Stimulated activated memory B cell treated with anti-CD40 and anti-IgM and Interleukin-4, amounts not matched to agents 10 μg/mL and 1 μg/mL and 100 μg/mL, for 72 hours (primary cell): Measurements from ENCODE around the gene G6PC1.
A peak's percentile ranks its signal among the peaks of the same experiment; 100 is the strongest.
"Not testable (repeated sequence)": the region's sequence is repeated elsewhere in the genome, so short reads cannot be mapped to it uniquely, and the experiment has no call there.

ENCODE experiments used
- ATAC-seq: fragments of 150-1000 bp; cut with Tn5 transposase; 2 replicates; pipeline ENCODE4 v1.10.0; 2021
- H3K27ac Mint-ChIP-seq: one replicate; pipeline ENCODE4 v1.8.0; 2022; ENCODE audit warnings: mild to moderate bottlenecking, mixed read lengths
- H3K27me3 Mint-ChIP-seq: one replicate; pipeline ENCODE4 v1.8.0; 2022; ENCODE audit warnings: mixed read lengths
- H3K36me3 Mint-ChIP-seq: one replicate; pipeline ENCODE4 v1.8.0; 2022; ENCODE audit warnings: mixed read lengths
- H3K4me1 Mint-ChIP-seq: one replicate; pipeline ENCODE4 v1.8.0; 2022; ENCODE audit warnings: mixed read lengths
- H3K4me3 Mint-ChIP-seq: one replicate; pipeline ENCODE4 v1.8.0; 2022; ENCODE audit warnings: mild to moderate bottlenecking, moderate library complexity, mixed read lengths
- H3K9me3 Mint-ChIP-seq: one replicate; pipeline ENCODE4 v1.8.0; 2022; ENCODE audit warnings: mixed read lengths

G6PC1 gene

DNA sequence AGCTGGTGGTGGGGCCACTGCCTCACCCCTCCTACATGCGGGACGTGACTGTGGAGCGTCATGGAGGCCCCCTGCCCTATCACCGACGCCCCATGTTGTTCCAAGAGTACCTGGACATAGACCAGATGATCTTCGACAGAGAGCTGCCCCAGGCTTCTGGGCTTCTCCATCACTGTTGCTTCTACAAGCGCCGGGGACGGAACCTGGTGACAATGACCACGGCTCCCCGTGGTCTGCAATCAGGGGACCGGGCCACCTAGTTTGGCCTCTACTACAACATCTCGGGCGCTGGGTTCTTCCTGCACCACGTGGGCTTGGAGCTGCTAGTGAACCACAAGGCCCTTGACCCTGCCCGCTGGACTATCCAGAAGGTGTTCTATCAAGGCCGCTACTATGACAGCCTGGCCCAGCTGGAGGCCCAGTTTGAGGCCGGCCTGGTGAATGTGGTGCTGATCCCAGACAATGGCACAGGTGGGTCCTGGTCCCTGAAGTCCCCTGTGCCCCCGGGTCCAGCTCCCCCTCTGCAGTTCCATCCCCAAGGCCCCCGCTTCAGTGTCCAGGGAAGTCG lies 32.8 kb upstream of the G6PC1 start:
- H3K4me1 Mint-ChIP-seq, ATAC-seq, H3K4me3 Mint-ChIP-seq, H3K9me3 Mint-ChIP-seq, H3K36me3 Mint-ChIP-seq, H3K27ac Mint-ChIP-seq: not testable (repeated sequence)
- H3K27me3 Mint-ChIP-seq: peaks cover 52% of the 10 kb centered on the region

DNA sequence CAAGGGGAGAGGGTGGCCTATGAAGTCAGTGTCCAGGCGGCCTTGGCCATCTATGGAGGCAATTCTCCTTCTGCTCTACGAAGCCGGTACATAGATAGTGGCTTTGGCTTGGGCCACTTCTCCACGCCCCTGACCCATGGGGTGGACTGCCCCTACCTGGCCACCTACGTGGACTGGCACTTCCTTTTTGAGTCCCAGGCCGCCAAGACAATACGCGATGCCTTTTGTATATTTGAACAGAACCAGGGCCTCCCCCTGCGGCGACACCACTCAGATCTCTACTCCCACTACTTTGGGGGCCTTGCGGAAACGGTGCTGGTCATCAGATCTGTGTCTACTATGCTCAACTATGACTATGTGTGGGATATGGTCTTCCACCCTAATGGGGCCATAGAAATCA lies 32.3 kb upstream of the G6PC1 start:
- peaks cover 3% of the 10 kb centered on the region for H3K9me3 Mint-ChIP-seq
- no peaks in the 10 kb centered on the region for H3K36me3 Mint-ChIP-seq
- no peak for ATAC-seq
- H3K4me3 Mint-ChIP-seq: no peak overlapping the region
- H3K27me3 Mint-ChIP-seq: peaks cover 55% of the 10 kb centered on the region
- no peak overlapping the region for H3K27ac Mint-ChIP-seq
- no peaks in the 10 kb centered on the region for H3K4me1 Mint-ChIP-seq

DNA sequence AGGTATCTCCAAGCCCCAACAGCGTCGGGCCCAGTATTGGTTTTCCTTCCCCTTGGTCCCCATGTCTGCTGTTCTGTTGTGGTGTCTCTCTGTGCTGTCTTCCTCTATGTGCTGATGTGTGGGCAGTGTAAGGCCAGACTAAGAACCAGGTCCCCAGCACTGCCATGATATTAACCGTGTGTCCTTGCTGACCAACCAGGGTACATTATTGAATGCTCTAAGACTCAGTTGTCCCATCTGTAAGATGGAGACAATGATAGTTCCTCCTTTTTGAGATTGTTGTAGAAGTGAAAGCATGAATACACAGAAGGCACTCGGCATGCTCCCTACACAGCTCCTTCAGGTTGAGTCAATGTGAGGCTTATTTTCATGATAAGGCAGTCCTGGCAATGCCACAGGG lies 29.0 kb upstream of the G6PC1 start:
- H3K27me3 Mint-ChIP-seq: peaks cover 48% of the 10 kb centered on the region
- no peak overlapping the region for H3K4me3 Mint-ChIP-seq
- peaks cover 3% of the 10 kb centered on the region for H3K9me3 Mint-ChIP-seq

DNA sequence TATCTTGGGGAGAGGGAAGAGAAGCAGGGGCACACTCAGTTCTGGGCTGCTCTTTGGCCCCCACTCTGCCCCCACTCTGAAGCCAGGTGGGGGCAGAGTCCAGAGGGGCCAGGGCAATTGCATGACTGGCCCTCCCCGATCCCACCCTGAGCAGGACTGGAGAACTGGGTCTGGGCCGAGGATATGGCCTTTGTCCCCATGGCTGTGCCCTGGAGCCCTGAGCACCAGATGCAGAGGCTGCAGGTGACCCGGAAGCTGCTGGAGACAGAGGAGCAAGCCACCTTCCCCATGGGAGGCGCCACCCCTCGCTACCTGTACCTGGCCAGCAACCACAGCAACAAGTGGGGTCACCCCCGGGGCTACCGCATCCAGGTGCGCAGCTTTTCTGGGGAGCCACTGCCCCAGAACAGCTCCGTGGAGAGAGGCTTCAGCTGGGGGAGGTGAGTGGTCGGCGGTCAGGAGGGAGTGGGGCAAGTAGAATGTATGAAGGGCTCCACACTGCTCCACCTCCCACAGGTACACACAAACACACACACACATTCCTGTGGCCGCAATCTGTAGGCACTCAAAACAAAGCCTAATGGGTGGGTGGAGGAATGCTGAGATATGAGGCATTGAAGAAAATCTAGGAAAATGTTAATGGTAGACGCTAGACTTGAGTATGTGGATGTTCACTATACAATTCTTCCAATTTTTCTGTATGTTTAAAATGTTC lies 28.2 kb upstream of the G6PC1 start:
- Mint-ChIP-seq H3K27ac (no peak overlapping the region), H3K36me3 (no peaks in the 10 kb centered on the region), H3K27me3 (peaks cover 52% of the 10 kb centered on the region), H3K9me3 (peaks cover 3% of the 10 kb centered on the region), H3K4me1 (no peaks in the 10 kb centered on the region), H3K4me3 (no peak overlapping the region)
- no peak for ATAC-seq

More for the DNA sequence above, 29.0 kb upstream of the G6PC1 start:
- Mint-ChIP-seq H3K36me3 (no peaks in the 10 kb centered on the region), H3K27ac (no peak overlapping the region), H3K4me1 (no peaks in the 10 kb centered on the region)
- no peak for ATAC-seq

DNA sequence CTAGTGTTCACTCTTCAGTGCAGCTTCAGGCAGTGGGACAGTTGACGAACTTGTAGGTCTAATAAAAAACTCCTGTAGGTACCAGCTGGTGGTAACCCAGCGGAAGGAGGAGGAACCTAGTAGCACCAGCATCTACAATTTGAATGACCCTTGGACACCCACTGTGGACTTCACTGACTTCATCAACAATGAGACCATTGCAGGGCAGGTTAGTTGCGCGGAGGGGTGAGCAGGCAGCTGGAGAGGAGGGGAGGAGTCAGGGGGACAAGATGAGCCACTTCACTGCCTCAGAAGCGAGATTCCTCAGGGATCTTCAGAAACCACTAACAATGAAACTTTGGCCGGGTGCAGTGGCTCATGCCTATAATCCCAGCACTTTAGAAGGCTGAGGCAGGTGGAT lies 27.3 kb upstream of the G6PC1 start:
- Mint-ChIP-seq H3K4me3 (no peak overlapping the region), H3K36me3 (no peaks in the 10 kb centered on the region), H3K27me3 (peaks cover 61% of the 10 kb centered on the region), H3K27ac (no peak overlapping the region), H3K9me3 (peaks cover 3% of the 10 kb centered on the region), H3K4me1 (no peaks in the 10 kb centered on the region)
- ATAC-seq: no peak

DNA sequence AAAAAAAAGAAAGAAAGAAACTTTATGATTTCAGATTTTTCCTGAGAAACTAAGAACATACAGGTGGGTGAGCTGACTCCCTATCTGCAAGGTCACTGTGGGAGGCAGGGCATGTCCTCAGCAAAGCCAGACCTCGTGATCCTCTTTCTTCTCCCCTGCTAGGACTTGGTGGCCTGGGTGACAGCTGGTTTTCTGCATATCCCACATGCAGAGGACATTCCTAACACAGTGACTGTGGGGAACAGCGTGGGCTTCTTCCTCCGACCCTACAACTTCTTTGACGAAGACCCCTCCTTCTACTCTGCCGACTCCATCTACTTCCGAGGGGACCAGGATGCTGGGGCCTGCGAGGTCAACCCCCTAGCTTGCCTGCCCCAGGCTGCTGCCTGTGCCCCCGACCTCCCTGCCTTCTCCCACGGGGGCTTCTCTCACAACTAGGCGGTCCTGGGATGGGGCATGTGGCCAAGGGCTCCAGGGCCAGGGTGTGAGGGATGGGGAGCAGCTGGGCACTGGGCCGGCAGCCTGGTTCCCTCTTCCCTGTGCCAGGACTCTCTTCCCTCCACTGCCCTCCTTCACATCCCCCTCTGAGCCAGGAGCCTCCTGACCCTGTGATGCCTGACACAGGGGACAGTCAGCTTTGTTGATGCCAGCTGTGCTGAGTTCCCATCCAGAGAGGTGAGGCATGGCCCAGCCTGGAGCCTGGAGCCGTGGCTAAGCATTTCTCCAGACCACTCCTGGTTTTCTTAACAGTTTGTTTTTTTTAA lies 26.5 kb upstream of the G6PC1 start:
- H3K27ac Mint-ChIP-seq, H3K4me3 Mint-ChIP-seq, H3K9me3 Mint-ChIP-seq, H3K36me3 Mint-ChIP-seq, H3K4me1 Mint-ChIP-seq: not testable (repeated sequence)
- peak; percentile 16 for ATAC-seq
- H3K27me3 Mint-ChIP-seq: peaks cover 69% of the 10 kb centered on the region

DNA sequence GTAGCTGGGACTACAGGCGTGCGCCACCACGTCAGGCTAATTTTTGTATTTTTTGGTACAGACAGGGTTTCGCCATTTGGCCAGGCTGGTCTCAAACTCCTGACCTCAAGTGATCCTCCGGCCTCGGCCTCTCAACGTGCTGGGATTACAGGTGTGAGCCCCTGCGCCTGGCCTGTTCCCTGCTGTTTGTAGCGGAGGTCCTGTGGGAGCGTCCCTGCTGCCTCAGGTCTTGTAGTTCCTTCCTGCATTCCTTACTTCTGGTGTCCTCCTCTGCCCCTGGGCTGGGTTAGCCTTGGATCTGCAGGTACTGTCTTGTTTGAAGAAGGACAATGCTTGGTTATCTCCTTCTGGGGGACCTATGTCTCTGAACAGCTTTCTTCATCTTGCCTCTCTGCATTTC lies 23.6 kb upstream of the G6PC1 start:
- Mint-ChIP-seq H3K27ac (no peak overlapping the region), H3K36me3 (no peaks in the 10 kb centered on the region), H3K9me3 (no peaks in the 10 kb centered on the region), H3K27me3 (peaks cover 76% of the 10 kb centered on the region), H3K4me3 (no peak overlapping the region), H3K4me1 (no peaks in the 10 kb centered on the region)
- no peak for ATAC-seq

DNA sequence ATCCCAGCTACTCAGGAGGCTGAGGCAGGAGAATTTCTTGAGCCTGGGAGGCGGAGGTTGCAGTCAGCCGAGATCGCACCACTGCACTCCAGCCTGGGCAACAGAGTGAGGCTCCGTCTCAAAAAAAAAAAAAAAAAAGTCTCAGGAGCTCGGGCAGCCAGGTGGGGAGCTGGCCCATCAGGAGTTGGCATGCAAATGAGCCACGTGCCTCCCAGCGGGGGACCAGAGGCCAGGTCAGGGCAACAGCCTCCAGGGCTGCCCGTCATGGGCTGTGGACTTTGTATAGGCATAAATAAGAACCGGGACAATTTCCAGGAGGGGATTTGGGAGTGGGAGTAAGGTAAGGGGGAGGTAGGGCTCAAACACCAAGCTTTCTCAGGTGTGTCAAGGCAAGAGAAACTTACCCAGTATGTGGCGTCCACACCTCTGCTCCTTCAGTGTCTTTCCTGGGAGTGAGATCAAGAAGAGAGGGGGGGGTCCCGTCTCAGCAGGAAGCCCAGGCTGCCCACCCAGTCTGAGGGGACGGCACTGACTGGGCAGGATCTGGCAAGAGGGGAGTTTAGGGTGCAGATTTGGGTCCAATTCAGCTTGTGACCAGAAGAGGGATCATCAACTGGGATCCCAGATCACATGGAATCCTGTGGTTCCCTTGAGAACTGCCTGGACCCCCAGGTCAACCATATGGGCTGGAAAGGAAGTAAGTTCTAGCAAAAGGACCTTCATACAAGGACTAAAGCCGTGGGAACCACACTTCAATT lies 22.3 kb upstream of the G6PC1 start:
- peaks cover 68% of the 10 kb centered on the region for H3K27me3 Mint-ChIP-seq
- H3K36me3 Mint-ChIP-seq: no peaks in the 10 kb centered on the region
- H3K4me1 Mint-ChIP-seq: no peaks in the 10 kb centered on the region
- ATAC-seq: no peak
- H3K9me3 Mint-ChIP-seq: no peaks in the 10 kb centered on the region
- no peak overlapping the region for H3K27ac Mint-ChIP-seq
- H3K4me3 Mint-ChIP-seq: no peak overlapping the region

DNA sequence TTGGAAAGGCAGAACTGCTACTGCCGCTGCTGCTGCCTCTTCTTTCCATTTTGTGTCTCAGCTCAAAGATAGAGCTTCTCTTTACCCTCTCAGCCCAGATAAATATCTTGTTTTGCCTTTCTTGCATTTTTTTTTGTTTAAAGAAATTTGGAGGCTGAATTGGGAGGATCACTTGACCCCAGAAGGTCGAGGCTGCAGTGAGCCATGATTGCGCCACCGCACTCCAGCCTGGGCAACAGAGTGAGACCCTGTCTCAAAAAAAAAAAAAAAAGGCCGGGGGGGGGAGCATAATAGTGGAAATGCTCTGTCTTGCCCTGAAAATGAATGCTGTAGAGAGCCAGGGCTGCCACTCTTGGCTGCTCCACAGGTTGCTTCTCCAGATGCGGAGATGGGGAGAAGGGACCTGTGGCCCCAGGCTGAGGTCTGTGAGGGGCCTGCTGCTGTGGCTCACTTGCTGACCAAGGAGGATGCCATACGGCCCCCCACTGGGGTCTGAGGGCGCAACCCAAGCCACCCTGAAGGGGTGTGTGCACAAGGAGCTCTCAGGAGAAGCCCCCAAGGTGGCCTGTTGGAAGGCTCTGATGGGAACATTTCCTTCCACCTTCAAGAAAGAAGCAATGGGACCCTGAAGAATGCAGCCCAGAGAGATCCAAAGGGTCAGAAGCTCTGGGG lies 21.5 kb upstream of the G6PC1 start:
- H3K27ac Mint-ChIP-seq: no peak overlapping the region
- no peak overlapping the region for H3K4me3 Mint-ChIP-seq
- no peaks in the 10 kb centered on the region for H3K4me1 Mint-ChIP-seq
- no peaks in the 10 kb centered on the region for H3K9me3 Mint-ChIP-seq
- ATAC-seq: no peak
- H3K27me3 Mint-ChIP-seq: peaks cover 62% of the 10 kb centered on the region
- no peaks in the 10 kb centered on the region for H3K36me3 Mint-ChIP-seq

DNA sequence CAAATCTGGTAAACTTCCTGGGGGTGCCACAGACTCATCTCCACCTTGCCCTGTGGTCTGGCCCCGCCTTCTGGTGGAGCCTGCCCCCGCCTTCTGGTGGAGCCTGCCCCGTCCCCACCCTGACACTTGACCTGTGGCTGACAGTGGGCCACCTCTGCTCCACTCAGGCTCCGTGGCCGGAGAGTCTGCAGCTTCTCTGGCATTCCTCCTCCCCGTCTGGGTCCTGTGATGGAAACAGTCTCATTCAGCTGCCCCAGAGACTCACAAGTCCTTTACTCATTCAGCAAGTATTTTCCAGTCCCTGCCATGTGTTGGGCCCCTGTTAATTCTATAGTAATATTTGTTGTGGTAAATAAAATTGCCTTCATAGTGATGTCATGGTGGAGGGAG lies 21.0 kb upstream of the G6PC1 start:
- H3K27me3 Mint-ChIP-seq: peaks cover 57% of the 10 kb centered on the region
- ATAC-seq: no peak
- H3K27ac Mint-ChIP-seq: no peak overlapping the region
- no peak overlapping the region for H3K4me3 Mint-ChIP-seq
- H3K9me3 Mint-ChIP-seq: no peaks in the 10 kb centered on the region
- no peaks in the 10 kb centered on the region for H3K4me1 Mint-ChIP-seq
- H3K36me3 Mint-ChIP-seq: no peaks in the 10 kb centered on the region

DNA sequence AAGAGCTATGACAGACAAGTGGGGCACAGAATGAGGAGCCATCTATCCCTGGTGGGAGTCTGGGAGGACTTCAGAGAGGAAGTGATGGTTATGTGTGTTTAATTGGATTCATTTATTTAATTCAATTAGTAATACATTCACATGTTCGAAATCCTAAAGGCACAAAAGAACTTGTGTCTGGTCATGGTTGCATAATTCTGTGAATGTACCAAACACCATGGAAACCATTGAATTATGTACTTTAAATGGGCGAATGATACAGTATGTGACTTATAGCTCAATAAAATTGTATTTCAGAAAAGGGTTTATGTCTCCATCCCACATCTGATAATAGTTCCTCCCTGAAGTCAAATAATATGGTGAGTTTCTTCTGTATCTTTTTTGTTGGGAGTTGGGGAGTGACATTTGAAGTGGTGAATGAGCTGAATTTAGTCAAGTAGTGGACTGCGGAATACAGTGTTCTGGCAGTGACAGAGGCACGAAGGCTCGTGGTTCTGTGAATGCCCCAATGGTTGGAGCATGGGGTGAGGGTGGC lies 19.8 kb upstream of the G6PC1 start:
- peaks cover 46% of the 10 kb centered on the region for H3K27me3 Mint-ChIP-seq
- H3K4me1 Mint-ChIP-seq: no peaks in the 10 kb centered on the region
- no peak overlapping the region for H3K27ac Mint-ChIP-seq
- no peaks in the 10 kb centered on the region for H3K36me3 Mint-ChIP-seq
- no peak for ATAC-seq
- no peak overlapping the region for H3K4me3 Mint-ChIP-seq
- H3K9me3 Mint-ChIP-seq: no peaks in the 10 kb centered on the region

DNA sequence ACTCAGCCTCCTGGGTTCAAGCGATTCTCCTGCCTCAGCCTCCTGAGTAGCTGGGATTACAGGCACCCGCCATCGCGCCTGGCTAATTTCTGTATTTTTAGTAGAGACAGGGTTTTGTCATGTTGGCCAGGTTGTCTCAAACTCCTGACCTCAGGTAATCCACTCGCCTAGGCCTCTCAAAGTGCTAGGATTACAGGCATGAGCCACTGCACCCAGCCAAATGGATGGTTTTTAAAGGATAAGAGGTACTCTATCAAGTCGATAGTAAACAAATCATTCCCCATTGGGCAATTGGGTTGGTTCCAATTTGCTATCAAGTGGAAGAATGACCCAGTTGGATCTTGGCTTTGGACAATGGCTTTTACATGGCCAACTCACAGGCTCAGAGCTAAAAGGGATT lies 18.9 kb upstream of the G6PC1 start:
- H3K4me1 Mint-ChIP-seq, ATAC-seq, H3K36me3 Mint-ChIP-seq, H3K4me3 Mint-ChIP-seq, H3K27ac Mint-ChIP-seq, H3K9me3 Mint-ChIP-seq: not testable (repeated sequence)
- H3K27me3 Mint-ChIP-seq: peaks cover 48% of the 10 kb centered on the region

DNA sequence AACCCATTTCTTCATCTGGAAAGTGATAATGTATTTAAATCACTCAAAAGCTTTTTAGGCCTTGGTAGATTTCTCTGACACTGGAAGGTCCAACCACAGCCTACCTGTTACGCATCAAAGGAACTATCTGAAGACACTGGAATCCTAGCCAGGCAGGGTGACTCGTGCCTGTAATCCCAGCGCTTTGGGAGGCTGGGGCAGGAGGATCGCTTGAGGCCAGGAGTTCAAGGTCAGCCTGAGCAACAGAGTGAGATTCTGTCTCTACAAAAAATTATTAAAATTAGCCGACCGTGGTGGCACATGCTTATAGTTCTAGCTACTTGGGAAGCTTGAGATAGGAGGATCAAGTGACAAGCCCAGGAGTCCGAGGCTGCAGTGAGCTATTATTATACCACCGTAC lies 18.4 kb upstream of the G6PC1 start:
- ATAC-seq: no peak
- Mint-ChIP-seq H3K4me3 (no peak overlapping the region), H3K27me3 (peaks cover 46% of the 10 kb centered on the region), H3K27ac (no peak overlapping the region), H3K9me3 (no peaks in the 10 kb centered on the region), H3K4me1 (peaks cover 7% of the 10 kb centered on the region), H3K36me3 (no peaks in the 10 kb centered on the region)

DNA sequence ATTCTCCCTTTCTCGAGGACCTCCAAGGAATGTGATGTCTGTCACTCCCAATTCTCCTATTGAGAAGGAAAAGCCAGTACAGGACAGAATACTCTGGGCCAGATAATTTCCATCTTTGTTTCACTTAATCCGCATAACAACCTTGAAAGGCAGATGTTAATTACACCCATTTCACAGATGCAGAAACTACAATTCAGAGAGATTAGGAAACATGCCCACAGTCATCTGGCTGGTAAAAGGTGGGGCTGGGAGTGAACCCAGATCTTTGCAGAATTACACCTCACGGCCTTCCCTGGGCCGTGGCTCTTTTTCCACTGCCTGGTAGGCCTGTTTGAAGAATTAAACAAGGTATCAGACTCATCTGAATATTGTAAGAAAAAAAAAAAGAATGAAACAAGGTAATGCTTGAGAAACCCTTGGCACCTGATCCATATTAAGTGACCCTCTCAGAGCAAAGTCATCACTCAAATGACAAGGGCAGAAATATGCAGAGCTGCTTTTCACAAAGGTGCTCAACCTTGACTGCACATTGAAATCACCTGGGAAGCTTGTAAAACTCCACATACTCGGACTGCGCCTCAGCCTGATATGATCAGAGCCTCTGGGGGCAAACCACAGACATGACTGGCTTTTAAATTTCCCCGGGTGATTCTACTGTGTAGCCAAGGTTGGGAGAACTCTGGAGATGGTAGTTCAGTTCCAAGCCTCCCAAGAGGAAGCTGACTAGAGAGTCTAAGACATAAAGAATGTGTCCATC lies 16.6 kb upstream of the G6PC1 start:
- H3K27me3 Mint-ChIP-seq: peaks cover 28% of the 10 kb centered on the region
- no peaks in the 10 kb centered on the region for H3K9me3 Mint-ChIP-seq
- H3K27ac Mint-ChIP-seq: no peak overlapping the region
- peaks cover 7% of the 10 kb centered on the region for H3K4me1 Mint-ChIP-seq
- no peak overlapping the region for H3K4me3 Mint-ChIP-seq
- no peaks in the 10 kb centered on the region for H3K36me3 Mint-ChIP-seq
- no peak for ATAC-seq
